SIG-M5 treated with dmso at 0.1 percent for 504 hours (cell line): ENCODE results near the gene ARSG.
A peak's percentile ranks its signal among the peaks of the same experiment; 100 is the strongest.
"Not testable (repeated sequence)": the region's sequence is repeated elsewhere in the genome, so short reads cannot be mapped to it uniquely, and the experiment has no call there.

Experiments
- DNase-seq: peaks from one replicate; lab custom pipeline; 2025; ENCODE audit not compliant: unreplicated experiment; lab: John Stamatoyannopoulos, UW

ARSG gene

GRCh38 chr17:68368387-68368786, 77.1 kb downstream of the ARSG start:
- DNase-seq, result no peak

GRCh38 chr17:68375566-68375965, 84.3 kb downstream of the ARSG start:
- no peak for DNase-seq

GRCh38 chr17:68376178-68376577, 84.9 kb downstream of the ARSG start:
- DNase-seq, result not testable (repeated sequence)

- no peak for DNase-seq
Observed at GRCh38 chr17:68377771-68378267, 86.5 kb downstream of the ARSG start.

- DNase-seq, result peak; percentile 69
Observed at GRCh38 chr17:68378268-68379176, 87.2 kb downstream of the ARSG start.

GRCh38 chr17:68379177-68379510, 87.8 kb downstream of the ARSG start:
- DNase-seq, result no peak

- DNase-seq, result no peak
Observed at GRCh38 chr17:68379692-68380677, 88.7 kb downstream of the ARSG start.

- DNase-seq, result no peak
Observed at GRCh38 chr17:68381076-68381900, 90.0 kb downstream of the ARSG start.

GRCh38 chr17:68382582-68383085, 91.3 kb downstream of the ARSG start:
- no peak for DNase-seq

- DNase-seq, result no peak
Observed at GRCh38 chr17:68383120-68383442, 91.8 kb downstream of the ARSG start.

- DNase-seq, result no peak
Observed at GRCh38 chr17:68383443-68384321, 92.4 kb downstream of the ARSG start.

- DNase-seq, result no peak
Observed at GRCh38 chr17:68384471-68384870, 93.2 kb downstream of the ARSG start.

- no peak for DNase-seq
Observed at GRCh38 chr17:68384941-68385340, 93.6 kb downstream of the ARSG start.

- DNase-seq, result no peak
Observed at GRCh38 chr17:68385490-68386215, 94.4 kb downstream of the ARSG start.

- DNase-seq, result no peak
Observed at GRCh38 chr17:68387435-68388218, 96.3 kb downstream of the ARSG start.

- no peak for DNase-seq
Observed at GRCh38 chr17:68389041-68389440, 97.7 kb downstream of the ARSG start.

GRCh38 chr17:68390888-68391545, 99.7 kb downstream of the ARSG start:
- DNase-seq, result no peak
